Superior temporal gyrus (tissue), 1 donor: ENCODE results near the gene PGAP2.
A peak's percentile ranks its signal among the peaks of the same experiment; 100 is the strongest.
"Not testable (repeated sequence)": the region's sequence is repeated elsewhere in the genome, so short reads cannot be mapped to it uniquely, and the experiment has no call there.

Experiments
- DNase-seq: peaks from one replicate; pipeline ENCODE4 v3.0.0-alpha.2; 2016; ENCODE audit errors: extremely low spot score

The PGAP2 gene

DNA sequence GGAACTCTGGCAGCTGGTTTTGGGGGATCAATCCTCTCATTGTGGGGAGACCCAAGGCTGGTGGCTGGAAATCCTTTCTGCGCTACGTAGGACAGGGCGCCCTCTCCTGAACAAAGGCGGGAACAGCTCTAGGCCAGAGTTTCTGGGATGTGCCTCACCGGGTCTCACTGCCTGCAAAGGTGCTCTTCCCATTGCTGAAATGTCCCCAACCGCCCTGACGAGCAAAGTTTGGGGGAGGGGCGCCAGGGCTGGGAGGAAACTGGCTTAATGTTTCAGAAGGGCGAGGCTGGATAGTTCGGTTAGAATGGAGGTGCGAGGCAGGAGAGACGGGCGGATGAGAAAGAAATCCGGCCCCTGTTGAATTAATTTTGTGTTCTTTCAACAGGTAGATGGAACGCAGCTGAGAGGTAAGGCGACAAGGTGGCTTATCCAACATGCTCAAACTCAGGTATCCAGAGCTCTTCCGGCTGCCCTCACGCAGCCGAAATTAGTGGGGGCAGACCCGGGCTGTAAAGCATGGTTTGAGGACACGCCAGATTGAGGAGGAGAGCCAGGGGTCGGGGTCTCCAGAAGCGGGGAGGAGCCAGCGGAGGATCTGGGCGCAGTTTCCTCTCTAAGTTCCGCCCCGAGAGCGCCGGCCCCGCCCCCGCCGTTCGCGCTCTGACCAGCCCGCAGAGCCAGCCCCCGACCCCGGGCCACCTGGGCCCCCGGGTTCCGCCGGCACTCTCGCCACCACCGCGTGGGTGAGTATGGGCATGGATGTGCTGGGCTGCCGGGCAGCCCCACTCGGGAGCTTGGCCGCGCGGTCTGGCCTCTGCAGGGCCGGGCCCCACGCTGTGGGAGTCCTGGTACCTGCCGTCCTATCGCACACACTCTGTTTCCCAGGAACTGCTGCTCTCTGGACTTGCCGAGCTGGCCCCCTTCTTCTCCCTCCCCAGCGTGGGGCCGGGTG lies at the start of gene PGAP2:
Gene PGAP2 (plus strand): TSS at position 652 of the 952 bp plus-strand sequence. CDS start 2,700 bp downstream, outside the sequence.
- peak; percentile 74 for DNase-seq

DNA sequence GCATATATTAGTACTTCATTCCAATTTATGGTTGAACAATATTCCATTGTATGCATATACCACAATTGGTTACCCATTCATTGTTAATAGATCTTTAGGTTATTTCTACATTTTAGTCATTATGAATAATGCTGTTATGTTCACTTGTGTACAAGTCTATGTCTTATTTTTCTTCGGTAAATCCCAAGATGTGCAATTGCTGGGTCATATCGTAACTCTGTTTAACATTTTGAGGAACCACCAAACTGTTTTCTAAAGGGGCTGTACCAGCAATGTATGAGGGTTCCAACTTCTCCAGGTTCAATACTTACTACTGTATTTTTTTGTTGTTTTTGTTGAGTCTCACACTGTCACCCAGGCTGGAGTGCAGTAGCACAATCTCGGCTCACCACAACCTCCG lies 44.1 kb upstream of the PGAP2 start:
- no peak for DNase-seq

GRCh38 chr11:3766836-3767235 lies 41.5 kb upstream of the PGAP2 start:
- DNase-seq, result not testable (repeated sequence)

DNA sequence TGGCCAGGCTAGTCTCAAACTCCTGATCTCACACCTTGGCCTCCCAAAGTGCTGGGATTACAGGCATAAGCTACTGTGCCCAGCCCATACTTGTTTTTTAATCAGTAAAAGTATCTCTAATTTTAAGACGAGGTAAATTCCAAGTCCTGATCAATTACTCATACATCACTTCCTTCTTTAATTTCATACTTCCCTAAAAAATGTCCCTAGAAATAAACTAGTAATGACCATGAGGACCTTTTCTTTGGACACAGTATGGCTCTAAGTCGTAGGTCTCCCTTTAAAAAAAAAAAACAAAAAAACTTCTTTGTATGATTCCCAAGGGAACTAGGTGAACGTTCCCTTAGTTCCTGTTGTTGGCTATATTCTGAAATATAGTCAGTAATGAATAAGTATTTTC lies 40.8 kb upstream of the PGAP2 start:
- no peak for DNase-seq

DNA sequence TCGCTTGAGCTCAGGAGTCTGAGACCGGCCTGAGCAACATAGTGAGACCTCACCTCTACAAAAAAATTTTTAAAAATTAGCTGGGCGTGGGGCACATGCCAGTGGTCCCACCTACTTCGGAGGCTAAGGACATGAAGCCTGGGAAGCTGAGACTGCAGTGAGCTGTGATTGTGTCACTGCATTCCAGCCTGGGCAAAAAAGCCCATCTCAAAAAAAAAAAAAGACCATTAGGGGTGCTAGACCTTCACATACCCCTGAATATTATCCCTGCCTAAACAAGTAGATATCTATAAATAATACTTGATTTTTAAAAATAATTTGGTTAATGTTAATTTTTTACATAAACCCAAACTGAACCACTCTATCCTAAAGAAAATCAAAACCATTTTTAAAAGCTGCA lies 35.2 kb upstream of the PGAP2 start:
- no peak for DNase-seq

DNA sequence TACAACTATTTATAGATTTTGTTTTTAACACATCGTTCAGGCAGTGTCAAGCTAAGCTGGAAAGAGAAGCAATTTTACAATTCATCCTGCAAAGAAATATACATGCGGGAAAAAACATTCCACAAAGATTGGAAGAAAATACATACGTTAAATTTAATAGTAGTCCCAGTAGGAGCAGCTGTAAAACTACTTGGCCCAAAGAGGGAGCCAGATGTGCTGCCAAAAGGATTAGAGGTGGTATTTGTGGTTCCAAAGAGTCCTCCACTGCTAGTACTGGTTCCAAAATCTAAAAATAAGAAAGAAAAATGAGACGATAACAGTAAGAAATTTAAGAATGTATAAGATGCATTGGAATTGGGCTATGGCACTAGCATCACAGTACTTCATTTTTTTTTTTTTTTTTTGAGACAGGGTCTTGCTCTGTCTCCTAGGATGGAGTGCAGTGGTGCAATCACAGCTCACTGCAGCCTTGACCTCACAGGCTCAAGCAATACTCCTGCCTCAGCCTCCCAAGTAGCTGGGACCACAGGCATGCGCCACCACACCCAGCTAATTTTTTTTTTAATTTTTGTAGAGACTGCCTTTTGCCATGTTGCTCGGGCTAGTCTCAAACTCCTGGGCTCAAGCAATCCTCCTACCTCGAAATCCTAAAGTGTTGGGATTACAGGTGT lies 32.5 kb upstream of the PGAP2 start:
- no peak for DNase-seq

GRCh38 chr11:3781423-3781822 lies 26.9 kb upstream of the PGAP2 start:
- DNase-seq, result no peak

DNA sequence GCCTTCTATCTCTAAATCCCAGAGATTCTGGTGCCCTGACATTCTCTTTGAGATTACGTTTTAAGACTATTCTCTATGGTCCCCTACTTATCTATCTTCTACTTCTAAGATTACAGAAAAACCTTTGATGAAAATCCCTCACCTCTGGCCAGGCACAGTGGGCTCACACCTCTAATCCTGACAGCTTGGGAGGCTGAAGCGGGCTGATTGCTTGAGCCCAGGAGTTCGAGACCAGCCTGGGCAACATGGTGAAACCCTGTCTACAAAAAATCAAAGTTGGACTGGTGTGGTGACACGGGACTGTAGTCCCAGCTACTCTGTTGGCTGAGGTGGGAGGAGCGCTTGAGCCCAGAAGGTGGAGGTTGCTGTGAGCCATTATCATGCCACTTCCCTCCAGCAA lies 25.4 kb upstream of the PGAP2 start:
- no peak for DNase-seq

- no peak for DNase-seq
Observed at GRCh38 chr11:3783611-3784010, 24.7 kb upstream of the PGAP2 start.

DNA sequence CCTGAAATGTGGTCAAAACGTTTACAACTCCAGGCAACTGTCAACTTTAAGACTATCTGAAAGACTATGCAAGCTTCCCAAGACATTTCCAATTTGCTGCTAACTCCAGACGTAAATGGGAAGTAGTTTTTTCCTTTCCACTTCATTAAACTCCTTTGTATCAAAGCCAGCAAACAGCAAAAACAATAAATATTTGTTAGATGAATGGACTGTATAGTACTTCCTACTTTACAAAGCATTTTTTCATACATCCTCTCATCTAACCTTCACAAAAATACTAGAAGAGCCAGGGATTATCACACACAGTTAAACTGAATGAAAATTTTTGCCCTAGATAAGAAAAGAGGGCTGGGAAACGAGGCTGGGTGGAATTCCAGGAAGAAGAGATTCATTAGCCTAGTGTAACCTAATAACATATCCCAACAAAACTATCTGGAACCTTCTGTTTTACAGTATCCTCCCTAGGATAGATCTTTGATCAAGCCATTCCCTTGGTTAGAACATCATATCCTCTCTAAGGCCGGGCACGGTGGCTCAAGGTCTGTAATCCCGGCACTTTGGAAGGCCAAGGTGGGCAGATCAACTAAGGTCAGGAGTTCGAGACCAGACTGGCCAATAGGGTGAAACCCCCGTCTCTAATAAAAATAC lies 21.5 kb upstream of the PGAP2 start:
- DNase-seq, result no peak

DNA sequence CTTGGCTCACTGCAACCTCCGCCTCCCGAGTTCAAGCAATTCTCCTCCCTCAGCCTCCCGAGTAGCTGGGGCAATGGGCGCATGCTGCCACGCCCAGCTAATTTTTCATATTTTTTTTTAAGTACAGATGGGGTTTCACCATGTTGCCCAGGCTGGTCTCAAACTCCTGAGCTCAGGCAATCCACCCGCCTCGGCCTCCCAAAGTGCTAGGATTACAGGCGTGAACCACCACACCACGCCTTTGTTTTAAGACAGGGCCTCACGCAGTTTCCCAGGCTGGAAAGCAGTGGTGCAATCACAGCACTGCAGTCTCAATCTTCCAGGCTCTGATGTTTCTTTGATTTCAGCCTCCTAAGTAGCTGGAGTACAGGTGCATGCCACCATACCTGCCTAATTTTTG lies 14.0 kb upstream of the PGAP2 start:
- not testable (repeated sequence) for DNase-seq

DNA sequence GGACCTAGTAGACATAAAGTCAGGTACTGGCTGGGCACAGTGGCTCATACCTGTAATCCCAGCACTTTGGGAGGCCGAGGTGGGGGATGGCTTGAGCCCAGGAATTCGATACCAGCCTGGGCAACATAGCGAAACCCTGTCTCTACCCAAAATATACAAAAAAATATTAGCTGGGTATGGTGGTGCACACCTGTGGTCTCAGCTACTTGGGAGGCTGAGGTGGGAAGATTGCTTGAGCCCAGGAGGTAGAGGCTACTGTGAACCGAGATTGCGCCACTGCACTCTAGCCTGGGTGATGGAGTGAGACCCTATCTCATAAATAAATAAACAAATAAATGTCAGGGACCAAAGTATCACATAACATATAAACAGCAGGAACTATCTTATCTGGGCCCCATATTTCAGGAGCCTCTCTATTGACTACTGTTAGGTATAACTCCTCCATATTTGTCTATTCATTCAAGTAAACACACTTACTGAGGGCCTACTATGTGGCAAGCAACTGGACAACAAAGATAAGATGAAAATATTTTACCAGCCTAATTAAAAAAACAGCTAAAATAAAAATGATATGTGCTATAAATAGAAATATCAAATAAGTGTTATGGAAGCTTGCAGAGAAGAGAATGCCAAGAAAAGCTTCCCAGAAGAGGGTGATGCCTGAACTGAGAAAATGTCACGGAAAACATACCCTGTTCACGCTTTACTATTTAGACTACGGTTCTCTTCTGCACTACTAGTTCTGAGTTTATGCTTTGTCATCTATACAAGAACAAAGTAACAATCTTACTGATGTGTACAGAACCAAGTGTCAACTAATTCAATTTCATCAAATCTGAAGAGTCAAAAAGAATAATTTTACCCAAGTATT lies 13.0 kb upstream of the PGAP2 start:
- no peak for DNase-seq

- no peak for DNase-seq
Observed at GRCh38 chr11:3796002-3796311, 12.4 kb upstream of the PGAP2 start.

- no peak for DNase-seq
Observed at GRCh38 chr11:3796346-3796745, 12.0 kb upstream of the PGAP2 start.

DNA sequence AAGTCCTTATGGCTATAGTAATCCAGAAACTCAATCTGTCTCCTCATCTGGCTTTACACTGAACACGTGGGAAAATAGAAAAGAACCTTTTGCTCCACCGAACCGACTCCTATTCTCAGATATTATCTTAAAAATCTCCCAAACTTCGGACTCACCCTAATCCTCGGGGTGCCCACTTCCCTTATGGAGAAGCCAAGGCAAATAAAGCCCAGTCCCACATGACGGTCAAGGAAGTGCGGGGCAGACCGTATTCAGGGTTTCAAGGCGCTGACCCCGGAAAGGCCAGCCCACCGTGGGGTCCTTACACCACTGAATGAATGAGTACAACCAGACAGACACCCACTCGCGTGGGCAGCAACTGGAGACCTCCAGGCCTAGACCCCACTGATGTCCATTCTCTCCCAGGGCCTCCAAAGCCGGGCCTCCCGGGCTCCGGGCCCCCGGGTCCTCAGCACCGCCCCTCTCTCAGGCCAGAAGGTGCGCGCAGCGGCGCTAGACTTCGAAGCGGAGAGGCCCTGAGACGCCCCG lies 11.5 kb upstream of the PGAP2 start:
- no peak for DNase-seq

- peak; percentile 99 for DNase-seq
Observed at GRCh38 chr11:3797329-3798090, 10.8 kb upstream of the PGAP2 start, which contains the start of gene NUP98. Gene NUP98 (minus strand): TSS chr11:3797554. CDS start chr11:3782117, 15,437 bp downstream.

- DNase-seq, result no peak
Observed at GRCh38 chr11:3799143-3799542, 9.2 kb upstream of the PGAP2 start.

GRCh38 chr11:3799873-3800272 lies 8.5 kb upstream of the PGAP2 start:
- no peak for DNase-seq

- DNase-seq, result no peak
Observed at GRCh38 chr11:3802011-3802790, 6.2 kb upstream of the PGAP2 start.
